Activated T-cell treated with anti-CD3 and anti-CD28 coated beads for 24 hours (primary cell): ENCODE data around the gene RAG1.

ENCODE experiments used
- DNase-seq: peaks from one replicate; pipeline ENCODE4 v3.0.0-alpha.2; 2020; ENCODE audit warnings: low read depth

RAG1 gene

GRCh38 chr11:36628141-36628540, 60.3 kb downstream of the RAG1 start:
- DNase-seq: no peak

DNA sequence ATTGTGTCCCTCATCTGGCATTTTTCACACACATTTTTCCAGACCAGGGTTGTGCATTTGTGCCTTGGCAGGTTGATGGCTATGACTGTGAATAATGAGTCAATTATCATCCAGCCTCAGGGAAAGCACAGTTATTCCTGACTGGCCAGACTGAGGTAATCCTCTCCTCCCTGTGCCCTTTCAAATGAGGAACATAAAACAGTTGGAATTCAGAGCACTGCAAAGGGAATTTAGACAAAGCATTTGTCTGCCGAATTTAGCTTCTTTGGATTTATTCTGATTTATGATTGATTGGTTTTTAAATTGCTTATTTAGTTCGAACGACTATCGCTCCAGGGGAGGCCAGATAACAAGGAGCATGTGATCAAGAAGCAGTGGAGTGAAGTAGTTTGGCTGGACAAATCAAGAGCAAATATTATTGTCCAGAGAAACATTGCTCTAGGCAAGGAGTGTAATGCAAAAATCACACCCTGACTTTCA, 61.0 kb downstream of the RAG1 start:
- no peak for DNase-seq
